Activated CD4-positive, alpha-beta T cell treated with anti-CD3 and anti-CD28 coated beads for 1 hour (primary cell): ENCODE results near the gene ATOH8.

Experiments used
- DNase-seq: peaks from one replicate; pipeline ENCODE4 v3.0.0-alpha.2; 2020

The ATOH8 gene

DNA sequence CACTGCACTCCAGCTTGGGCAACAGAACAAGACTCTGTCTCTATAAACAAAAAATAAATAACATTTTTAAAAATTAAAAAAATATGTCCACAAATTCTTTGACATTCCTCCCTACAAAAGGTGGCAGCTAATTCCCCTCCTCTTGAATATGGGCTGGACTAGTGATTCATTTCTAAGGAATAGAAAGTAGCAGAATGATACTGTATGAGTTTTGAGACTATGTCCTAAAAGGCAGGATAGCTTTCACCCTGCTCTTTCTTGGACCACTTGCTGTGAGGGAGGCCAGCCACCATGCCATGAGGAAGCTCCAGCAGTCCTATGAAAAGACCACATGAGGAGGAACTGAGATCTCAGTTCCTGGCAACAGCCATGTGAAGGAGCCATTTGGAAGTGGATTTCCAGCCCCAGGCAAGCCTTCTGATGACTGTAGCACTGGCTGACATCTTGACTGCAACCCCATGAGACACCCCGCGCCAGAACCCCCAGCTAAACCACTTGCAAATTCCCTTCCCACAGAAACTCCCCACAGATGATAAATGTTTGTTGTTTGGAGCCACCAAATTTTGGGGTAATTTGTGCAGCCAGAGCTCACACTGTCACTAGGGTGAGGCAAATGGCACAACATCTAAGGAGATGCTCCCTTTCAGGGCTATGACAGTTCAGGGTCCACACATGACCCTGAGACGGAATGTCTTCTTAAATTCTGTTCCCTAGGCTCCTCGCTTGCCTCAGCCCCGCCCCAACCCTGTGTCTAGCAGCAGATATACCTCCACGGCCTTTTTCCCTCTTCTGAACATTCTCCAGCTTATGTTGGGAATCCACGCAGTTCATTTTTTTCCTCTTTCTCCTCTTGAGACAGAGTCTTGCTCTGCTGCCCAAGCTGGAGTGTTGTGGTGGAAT lies 17.1 kb upstream of the ATOH8 start:
- DNase-seq = no peak

DNA sequence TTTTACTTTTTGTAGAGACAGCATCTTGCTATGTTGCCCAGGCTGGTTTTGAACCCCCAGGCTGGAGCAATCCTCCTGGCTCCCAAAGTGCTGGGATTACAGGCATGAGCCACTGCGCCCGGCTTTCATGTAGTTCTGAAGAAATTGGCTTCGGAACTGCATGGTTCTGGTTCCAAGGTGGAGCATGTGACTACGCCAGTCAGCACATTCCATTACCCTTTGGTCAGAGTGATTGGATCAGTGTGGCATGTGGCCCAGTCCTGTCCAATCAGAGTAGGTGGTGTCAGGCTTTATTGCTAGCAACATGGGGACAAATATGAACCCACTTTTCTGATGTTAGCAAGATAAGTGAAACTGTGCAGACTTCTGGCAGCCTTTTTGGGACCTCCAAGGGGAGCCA lies 16.3 kb upstream of the ATOH8 start:
- DNase-seq = no peak

DNA sequence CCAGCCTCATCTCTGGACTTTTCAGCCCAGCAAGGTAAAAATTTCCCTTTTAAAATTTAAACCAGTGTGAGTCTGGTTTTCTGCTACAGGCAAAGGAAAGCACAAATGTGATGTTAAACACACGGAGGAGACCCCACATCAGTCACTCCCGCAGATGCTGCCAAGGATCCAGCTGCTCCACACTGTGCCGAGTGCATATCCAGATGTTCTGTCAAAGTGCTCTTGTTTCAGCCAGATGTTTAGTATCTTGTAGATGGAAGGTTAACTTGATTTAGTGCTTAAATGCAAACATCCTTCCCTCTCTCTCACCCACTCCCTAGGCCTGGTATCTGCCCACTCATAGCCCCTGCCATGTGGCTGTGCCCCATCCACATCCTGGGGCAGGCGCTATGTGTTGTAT lies 15.8 kb upstream of the ATOH8 start:
- DNase-seq = no peak

DNA sequence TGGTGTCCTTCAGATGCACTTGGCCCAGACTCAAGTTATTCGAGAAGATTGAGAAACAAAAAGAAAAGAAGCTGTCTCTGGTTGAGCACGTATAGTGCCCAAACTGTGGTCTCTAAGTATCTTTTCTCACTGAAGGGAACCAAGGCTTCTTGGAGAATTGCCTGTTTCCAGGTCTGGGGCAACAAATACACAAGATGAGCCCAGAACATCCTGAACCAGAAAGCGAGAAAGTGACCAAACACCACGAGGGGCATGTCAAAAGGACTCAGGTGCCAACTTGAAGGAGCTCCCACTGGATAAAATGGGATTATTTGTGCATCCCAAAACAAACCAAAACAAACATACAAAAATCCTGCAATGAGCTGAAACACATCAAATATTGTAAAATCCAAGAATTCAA lies 13.6 kb upstream of the ATOH8 start:
- DNase-seq = no peak

DNA sequence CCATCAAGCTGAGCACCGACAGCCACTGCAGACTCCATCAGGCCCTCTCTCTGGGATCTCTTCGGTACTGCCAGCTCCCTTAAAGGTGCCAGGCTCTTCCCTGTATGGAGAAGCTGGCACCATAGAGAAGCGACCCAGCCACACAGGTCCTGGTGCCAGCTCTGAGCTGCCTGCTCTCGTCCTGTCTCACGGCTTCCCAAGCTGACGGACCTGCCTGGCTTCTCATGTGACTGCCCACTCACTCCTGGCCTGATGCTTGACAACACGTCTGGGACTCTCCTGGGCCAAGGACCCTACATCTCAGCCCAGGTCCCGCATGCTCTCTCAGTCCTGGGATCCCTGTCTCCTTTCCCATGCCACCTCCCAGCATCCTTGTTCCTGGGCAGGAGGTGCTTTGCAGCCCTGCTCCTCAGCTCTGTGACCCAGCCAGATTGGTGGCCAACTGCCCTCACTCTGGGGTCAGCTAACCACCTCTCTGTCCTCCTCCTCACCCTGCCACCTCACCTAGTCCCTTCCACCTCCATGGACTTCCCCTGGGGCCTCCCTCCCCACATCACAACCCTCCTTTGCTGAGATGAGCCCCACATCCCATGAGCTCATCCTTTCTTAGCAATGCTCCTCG lies 12.5 kb upstream of the ATOH8 start:
- DNase-seq = no peak

DNA sequence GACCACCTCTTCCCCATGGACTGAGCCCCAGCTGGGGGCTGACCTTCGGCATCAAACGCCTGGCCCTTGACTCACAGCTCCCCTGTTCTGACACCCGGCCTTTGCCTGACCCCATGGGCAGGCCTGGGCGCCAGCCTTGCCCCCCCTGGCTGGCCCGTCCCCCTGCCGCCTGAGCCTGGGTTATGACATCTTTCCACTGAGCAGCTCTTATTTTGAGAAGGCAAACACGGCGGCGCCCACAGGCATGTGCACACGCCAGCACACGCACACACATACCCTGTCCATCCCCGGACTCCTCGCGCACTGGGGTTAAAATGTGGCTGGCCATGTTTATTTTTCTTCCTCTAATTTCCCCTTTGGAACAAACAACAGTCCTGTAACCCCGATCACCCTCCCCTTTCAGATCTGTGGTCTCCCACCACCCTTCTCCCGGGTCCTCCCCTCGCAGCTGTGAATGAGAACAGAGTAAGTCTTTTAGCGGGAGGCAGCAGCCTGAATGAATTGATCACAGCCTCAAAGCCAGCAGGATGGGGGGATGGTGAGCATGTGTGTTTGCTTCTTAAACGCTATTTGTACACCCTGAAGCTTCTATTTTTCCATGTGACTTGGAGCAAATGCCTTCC lies 11.8 kb upstream of the ATOH8 start:
- no peak for DNase-seq

DNA sequence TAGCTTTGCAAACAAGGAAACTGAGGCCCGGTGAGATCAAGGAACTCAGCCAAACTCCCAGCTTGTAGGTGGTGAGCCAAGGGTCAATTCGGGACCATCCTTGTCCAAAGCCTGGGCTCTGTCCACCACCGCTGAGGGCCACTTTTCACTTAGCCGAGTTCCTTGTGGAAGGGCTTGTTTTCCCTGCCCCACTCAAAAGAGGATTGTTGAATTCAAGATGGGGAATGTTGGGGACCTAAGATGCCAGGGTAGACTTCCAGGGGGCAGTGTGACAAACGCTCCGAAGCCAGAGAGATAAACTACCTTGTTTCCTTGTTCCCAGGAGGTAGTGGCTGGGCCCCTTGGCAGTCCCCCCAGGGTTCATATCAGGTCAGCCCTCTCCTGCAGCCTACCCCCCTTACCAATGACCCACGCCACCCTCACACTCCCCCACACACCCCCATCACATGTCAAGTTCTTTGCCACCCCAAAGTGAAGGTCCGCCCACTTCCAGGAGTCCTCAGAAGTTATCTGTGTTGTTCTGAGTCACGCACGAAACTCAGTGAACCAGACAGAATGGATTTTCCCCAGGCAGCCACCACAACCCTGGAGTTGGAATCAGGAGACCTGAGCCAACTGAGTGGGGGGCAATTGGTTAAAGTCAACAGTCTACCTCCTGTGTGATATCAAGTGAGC lies 10.3 kb upstream of the ATOH8 start:
- DNase-seq = no peak

DNA sequence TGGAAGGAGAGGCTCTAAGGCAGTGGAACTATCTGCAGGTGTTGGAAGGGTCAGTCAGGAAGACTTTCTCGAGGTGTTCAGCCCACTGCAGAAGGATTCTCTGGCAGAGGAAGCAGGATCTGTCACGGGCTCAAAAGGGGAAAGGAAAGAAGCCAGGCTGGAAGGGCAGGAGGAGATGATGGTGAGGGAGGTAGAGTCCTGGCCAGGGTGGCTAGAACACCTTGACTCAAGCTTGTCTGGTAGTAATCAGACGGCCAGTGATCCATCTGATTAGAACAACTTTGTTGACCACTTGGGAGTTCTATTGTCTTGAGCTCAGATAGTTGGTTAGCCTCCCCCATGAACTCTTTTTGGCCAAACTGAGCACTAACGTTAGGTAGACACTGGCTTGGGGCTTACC lies 9.7 kb upstream of the ATOH8 start:
- DNase-seq = no peak

DNA sequence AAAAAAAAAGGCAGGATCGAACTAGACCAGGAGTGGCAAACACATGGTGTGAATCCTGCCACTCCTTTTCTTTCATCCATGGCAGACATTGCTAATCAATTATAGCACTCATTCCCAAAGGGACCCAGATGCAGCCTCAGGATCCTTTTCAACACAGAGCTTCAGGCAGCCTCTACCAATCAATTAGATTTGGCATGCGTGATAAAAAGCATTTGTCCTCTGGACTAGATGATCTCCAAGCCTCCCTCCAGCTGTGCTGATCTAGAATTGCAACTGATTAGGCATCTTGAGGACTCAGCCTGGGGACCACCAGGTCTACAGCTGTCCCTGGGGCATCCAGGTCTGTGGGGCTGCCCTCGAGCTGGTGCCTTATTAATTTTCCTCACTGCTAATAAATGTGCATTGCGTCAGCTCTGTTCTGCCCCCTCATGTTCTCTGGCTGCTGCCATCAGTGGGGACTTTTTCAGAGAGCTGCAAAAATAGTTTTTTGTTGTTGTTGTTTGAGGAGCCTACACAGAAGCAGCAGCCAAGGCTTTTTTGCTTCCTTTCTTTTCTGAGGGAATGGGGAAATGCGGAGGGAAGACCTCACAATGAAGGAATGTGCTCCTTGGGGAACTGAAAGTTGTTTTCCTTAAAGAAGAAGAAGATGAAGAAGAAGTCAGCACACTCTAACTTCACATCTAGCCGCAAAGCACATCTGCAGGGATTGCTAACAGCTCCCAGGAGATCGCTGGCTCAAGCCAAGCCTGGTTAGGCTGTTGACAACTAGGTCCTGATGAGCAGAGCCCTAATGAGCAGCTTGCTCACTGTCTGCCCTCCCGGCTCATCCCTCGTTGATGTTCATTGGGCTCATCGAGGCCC lies 8.8 kb upstream of the ATOH8 start:
- DNase-seq = no peak

DNA sequence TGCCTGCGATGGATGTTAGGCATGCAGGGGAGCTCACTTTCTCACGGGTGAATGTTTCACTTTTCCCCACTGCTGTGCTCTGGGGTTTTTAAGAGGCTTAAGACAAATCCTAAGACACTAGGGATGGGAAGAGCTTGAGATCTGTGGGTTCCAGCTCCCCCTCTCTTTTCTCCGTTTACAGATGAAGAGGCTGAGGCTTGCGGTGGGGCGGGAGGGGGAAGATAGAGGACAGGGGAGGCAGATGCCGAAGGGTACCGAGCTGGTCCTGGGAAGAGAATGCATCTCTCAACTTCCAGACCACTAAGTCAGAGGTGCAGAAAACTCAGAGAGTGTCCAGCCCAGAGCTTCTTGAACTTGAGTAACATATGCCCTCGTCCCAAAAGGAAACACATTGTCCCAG lies 8.2 kb upstream of the ATOH8 start:
- DNase-seq = no peak

DNA sequence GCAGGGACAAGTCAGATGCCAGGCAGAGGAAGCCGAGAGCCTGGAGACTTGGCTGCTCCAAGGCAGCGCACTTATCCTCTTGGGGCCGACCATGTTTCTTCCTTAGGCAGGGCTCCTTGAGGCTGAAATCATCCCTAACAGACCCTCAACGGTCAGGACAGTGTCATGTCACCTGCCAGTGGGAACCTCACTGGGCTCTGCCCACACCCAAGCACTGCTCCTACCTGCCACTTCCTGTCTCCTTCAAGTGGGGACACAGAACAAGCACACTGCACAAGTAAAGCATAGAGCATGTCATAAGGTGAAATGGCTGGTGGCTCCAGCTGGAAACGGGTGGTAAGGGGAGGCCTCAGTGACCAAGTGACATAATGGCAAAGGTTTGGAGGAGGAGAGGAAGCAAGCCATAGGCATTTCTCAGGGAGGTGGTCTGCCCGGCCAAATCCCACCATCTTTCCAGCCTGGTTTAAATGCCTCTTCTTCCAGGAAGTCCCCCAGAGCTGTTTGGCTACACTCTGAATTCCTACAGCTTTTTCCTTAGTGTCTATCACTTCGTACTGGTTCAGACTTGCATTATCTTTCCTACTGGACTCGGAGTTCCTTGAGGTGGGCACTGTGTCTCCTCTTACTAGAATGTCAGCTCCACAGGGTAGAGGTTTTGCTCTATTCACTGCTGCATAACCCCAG lies 7.3 kb upstream of the ATOH8 start:
- no peak for DNase-seq

DNA sequence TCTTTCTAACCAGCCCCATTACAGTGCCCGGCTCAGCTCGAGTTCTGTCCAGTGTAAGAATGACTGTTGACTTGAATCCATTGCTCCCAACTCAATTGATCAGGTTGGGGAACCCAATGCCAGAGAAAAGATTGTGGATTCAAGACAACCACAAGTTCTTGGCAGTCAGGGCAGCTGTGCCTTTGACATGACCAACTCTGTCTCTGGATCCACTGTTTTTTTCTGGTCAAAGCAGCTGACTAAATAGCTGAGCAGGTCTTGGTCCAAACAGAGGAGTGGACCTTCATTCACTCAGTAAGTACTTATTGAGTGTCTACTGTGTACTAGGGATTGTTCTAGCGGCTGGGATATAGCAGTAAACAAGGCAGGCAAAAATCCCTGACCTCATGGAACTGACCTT lies 6.3 kb upstream of the ATOH8 start:
- DNase-seq = no peak

DNA sequence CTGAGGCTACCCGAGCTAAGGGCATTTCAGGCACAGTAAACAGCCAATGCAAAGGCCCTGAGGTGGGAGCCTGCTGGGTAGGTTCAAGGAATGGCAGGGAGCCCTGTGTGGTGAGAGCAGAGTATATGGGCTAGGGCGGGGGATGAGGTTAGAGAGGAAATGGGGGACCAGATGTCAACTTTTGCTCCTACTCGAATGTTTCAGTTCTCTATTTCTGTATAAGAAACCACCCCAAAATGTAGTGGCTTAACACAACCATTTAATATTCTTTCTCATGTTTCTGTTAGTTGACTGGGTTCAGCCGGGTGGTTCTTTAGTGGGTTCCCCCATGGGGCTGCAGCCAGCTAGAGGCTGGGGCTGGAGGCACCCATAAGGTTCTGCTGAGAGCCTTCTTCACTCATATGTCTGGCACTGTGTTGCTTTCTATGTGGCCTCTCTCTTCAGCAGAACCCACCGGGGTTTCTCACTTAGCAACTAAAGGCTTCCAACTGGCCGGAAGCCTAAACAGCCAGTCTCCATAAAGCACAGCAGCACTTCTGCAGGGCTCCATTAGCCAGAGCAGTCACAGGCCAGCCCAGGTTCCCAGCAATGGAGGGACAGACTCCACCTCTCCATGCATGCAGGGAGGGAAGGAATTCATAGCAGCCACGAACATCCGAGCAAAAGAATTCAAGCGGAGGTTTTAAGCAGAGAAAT lies 5.6 kb upstream of the ATOH8 start:
- no peak for DNase-seq

DNA sequence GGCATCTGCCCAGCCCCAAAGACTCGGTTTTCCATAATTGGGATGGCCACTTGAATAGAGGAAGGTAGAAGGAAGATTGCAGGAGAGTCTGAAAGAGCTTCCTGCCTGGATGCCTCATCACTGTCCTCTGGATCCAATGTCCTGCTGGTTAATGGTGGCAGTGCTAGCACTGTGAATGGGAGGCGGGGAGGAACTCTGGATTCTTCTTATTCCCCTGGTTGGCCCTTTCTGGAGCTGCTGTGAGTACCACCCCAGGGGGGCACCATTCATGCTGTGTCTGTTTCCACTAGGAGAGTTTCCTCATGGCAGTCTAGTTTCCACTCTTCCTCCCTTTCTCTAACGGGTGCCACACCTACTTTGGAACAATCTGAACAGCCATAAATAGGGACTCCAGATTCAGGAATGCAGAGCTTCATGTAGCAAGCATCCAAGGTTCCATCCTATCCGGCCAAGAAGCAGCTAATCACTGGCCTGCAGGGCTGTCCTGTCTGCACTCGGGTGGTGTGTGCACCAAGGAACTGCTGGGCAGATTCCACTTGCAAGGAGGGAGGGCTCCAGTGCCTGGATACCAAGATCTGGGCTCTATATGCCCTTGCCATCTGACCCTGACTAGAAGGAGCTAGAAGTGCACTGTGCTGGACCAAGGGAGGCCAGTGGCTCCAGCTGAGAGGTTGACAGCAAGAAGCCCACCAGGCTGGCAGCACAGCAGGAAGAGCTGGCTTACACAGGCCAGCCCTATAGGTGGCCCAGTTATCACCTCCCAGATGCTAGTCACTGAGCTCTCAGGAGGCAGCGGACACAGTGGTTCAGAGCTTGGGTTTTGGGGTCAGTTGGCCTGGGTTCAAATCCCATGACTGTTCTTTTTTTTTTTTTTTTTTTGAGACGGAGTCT lies 4.6 kb upstream of the ATOH8 start:
- no peak for DNase-seq

DNA sequence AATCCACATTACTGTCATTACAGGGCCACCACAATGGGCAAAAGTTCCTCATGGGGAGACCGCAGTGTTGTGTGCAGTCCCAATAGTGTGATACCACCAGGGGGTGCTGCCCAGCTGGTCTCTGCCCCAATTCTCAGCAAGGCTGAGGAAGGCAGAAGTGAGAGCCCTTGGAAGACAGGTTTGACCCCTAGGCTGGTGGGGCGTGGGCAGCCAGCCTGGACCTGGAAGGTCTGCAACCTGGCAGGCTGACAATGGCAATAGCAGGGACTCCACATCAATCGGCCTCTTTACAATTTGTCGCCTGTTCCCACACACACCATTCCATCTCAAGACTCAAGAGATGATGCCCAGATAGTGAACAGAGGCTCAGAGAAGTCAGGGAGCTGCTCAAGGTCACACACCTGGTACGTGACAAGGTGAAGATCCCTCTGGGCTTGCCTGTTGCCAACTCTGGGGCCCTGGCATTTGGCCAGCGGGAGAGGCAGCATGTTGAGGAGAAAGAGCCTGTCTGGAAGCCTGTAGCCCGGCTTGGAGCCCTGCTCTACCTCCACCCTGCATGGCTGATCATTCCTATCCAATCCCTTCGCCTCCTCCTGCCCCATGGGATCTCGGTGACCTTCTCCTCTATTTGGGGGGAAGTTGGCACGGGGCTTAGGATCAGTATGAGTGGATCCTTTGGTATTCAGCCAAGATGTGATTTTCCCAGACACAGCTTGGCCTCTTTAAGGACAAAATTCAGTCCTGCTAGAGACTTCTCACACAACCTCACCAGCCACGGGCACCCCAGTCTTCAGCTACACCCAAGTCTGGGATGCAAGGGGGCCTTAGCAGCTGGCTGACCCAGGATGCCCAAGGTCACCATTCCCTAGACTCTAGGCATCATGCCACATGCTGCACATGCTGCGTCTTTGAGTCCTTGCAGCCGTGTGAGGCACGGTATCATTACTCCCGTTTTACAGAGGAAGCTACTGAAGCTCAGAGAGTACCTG lies 2.9 kb upstream of the ATOH8 start:
- peak; percentile 15 for DNase-seq

DNA sequence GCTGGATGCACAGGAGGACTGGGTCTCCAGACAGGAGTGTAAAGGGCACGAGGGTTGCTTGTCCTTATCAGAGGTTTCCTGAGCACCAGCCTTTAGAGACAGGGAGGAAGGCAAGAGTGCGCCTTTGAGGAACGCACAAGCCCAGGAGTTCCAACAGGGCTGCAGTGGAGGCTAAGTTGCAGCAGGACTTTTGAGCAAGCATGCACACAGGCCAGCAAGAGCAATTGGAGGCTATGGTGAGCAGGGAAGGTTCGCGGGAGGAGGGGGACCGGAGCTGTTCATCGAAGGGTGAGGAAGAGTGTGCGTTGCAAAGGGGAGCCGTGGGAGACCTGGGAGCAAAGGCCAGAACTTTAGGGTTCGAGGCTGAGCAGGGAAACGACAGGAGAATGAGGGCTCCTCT lies 2.2 kb upstream of the ATOH8 start:
- DNase-seq = no peak

DNA sequence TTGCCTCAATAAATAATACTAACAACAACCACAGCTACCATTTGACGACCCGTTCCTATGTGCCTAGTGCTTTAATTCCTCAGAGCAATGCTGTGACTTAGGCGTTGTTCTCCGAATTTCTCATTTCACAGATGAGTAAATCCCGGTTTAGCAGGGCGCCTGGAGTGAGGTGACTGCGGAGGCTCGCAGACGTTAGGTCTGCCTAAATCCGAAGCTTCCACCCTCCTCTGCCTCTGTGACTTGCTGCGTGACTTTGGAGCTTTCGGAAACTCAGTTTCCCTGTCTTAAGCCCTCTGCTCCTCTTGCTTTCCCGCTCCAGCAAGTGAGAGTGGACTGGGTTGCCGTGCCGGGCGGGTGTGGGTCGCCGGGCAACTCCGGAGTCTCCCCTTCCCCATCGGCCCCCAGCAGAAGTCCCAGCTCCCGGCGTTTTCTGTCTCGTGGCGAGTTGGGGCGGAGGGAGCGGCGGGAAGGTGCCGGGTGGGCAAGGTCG lies 711 bp upstream of the ATOH8 start:
- DNase-seq = no peak

DNA sequence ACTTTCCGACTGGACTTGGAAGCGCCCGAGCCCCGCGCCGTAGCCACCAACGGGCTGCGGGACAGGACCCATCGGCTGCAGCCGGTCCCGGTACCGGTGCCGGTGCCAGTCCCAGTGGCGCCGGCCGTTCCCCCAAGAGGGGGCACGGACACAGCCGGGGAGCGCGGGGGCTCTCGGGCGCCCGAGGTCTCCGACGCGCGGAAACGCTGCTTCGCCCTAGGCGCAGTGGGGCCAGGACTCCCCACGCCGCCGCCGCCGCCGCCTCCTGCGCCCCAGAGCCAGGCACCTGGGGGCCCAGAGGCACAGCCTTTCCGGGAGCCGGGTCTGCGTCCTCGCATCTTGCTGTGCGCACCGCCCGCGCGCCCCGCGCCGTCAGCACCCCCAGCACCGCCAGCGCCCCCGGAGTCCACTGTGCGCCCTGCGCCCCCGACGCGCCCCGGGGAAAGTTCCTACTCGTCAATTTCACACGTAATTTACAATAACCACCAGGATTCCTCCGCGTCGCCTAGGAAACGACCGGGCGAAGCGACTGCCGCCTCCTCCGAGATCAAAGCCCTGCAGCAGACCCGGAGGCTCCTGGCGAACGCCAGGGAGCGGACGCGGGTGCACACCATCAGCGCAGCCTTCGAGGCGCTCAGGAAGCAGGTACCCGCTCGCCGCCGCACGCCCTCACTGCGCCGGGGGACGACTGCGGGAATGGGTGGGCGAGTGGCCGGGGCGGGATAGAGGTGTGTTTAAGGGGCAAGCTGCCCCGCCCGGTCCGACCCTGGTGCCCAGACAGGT lies 713 bp downstream of the ATOH8 start:
- DNase-seq = no peak
